A549 (cell line): Measurements from ENCODE around the gene RHBG.

Experiments
- CHD2 ChIP-seq: fragments of 150-350 bp; IDR thresholded peaks from 2 replicates; pipeline ENCODE4 v1.6.1; 2014; ENCODE audit warnings: low read length; ENCODE audit not compliant: partially characterized antibody
- CTCF ChIP-seq: fragments of >200 bp; sonication (Bioruptor Twin); formaldehyde crosslinking; IDR thresholded peaks from 3 replicates; pipeline ENCODE4 v1.5.1; 2016
- HOXA7 ChIP-seq: fragments of 250-450 bp; sonication (Bioruptor Pico); IDR thresholded peaks from 2 replicates; pipeline ENCODE4 v1.5.0; 2020; ENCODE audit warnings: mild to moderate bottlenecking, moderate library complexity
- PHF8 ChIP-seq: fragments of 200-600 bp; sonication (generic); IDR thresholded peaks from 2 replicates; pipeline ENCODE4 v1.6.1; 2016; ENCODE audit warnings: low read depth, mild to moderate bottlenecking, antibody characterized with exemption, moderate library complexity, borderline replicate concordance
- POLR2A ChIP-seq: IDR thresholded peaks from 2 replicates; pipeline ENCODE4 v1.6.1; 2012; ENCODE audit warnings: mild to moderate bottlenecking, low read length
- RCOR1 ChIP-seq: fragments of 150-350 bp; IDR thresholded peaks from 2 replicates; pipeline ENCODE4 v1.6.1; 2014; ENCODE audit warnings: antibody characterized with exemption, low read length, low read depth
- SREBF2 ChIP-seq: fragments of 450-650 bp; IDR thresholded peaks from 2 replicates; pipeline ENCODE4 v1.6.1; 2014; ENCODE audit warnings: mild to moderate bottlenecking, moderate library complexity
- ZFP36 ChIP-seq: fragments of 450-650 bp; IDR thresholded peaks from 2 replicates; pipeline ENCODE4 v1.6.1; 2014; ENCODE audit warnings: borderline replicate concordance; ENCODE audit not compliant: partially characterized antibody
- TF ChIP-seq, protein P1 (sequence below): fragments of 150-350 bp; IDR thresholded peaks from 2 replicates; pipeline ENCODE4 v1.6.1; 2014; ENCODE audit warnings: low read depth, mild to moderate bottlenecking, low read length
- TF ChIP-seq, protein P2 (sequence below): fragments of 450-650 bp; IDR thresholded peaks from 2 replicates; pipeline ENCODE4 v1.6.1; 2014; ENCODE audit warnings: antibody characterized with exemption

GRCh38 chr1:156359973-156360372, 9.0 kb upstream of the RHBG start:
- TF ChIP-seq, protein P1, sequence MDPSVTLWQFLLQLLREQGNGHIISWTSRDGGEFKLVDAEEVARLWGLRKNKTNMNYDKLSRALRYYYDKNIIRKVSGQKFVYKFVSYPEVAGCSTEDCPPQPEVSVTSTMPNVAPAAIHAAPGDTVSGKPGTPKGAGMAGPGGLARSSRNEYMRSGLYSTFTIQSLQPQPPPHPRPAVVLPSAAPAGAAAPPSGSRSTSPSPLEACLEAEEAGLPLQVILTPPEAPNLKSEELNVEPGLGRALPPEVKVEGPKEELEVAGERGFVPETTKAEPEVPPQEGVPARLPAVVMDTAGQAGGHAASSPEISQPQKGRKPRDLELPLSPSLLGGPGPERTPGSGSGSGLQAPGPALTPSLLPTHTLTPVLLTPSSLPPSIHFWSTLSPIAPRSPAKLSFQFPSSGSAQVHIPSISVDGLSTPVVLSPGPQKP: no peak
- no peak; the same call in 2 of the 3 replicates for TF ChIP-seq CTCF
- TF ChIP-seq, protein P2, sequence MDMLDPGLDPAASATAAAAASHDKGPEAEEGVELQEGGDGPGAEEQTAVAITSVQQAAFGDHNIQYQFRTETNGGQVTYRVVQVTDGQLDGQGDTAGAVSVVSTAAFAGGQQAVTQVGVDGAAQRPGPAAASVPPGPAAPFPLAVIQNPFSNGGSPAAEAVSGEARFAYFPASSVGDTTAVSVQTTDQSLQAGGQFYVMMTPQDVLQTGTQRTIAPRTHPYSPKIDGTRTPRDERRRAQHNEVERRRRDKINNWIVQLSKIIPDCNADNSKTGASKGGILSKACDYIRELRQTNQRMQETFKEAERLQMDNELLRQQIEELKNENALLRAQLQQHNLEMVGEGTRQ: no peak
- TF ChIP-seq POLR2A: no peak
- TF ChIP-seq RCOR1: no peak
- TF ChIP-seq SREBF2: no peak
- no peak for TF ChIP-seq PHF8
- TF ChIP-seq HOXA7: no peak
- TF ChIP-seq ZFP36: no peak
- TF ChIP-seq CHD2: no peak
